ENCODE data around the gene GORASP2.

GORASP2 gene

DNA sequence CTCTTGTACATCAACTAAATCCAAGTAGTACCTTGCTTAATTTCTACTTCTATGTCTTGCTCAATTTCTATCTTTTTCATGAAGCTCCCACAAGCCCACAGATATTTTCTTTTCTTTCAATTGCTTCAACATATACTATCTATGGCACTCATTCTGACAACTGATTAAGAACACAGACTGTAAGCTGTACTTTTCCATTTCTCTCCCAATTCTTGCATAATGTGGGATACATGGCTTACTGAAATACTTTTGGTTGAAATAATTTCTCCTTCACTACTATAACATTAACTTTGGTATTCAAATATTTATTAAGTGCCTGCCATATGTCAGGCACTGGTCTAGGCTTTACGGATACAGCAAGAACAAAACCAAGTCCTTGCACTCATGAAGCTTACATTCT, 84.8 kb downstream of the GORASP2 start:
- H3K4me3 ChIP-seq (replicated peaks; ENCODE audit: low read depth, low read length) = no peak overlapping the region
- no peak for DNase-seq (ENCODE audit: low read depth)
- TF ChIP-seq, protein P1, sequence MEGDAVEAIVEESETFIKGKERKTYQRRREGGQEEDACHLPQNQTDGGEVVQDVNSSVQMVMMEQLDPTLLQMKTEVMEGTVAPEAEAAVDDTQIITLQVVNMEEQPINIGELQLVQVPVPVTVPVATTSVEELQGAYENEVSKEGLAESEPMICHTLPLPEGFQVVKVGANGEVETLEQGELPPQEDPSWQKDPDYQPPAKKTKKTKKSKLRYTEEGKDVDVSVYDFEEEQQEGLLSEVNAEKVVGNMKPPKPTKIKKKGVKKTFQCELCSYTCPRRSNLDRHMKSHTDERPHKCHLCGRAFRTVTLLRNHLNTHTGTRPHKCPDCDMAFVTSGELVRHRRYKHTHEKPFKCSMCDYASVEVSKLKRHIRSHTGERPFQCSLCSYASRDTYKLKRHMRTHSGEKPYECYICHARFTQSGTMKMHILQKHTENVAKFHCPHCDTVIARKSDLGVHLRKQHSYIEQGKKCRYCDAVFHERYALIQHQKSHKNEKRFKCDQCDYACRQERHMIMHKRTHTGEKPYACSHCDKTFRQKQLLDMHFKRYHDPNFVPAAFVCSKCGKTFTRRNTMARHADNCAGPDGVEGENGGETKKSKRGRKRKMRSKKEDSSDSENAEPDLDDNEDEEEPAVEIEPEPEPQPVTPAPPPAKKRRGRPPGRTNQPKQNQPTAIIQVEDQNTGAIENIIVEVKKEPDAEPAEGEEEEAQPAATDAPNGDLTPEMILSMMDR (IDR thresholded peaks at IDR 0.05; ENCODE audit: low read length, missing control alignments) = no peak

GRCh38 chr2:171016125-171016524, 87.1 kb downstream of the GORASP2 start:
- no peak overlapping the region for H3K4me3 ChIP-seq (replicated peaks; ENCODE audit: low read depth, low read length)
- TF ChIP-seq, protein P1 (IDR thresholded peaks at IDR 0.05; ENCODE audit: low read length, missing control alignments) = no peak
- no peak for DNase-seq (ENCODE audit: low read depth)
